Duodenal mucosa (tissue), 2 donors: Measurements from ENCODE around the gene TFAP2C.
"Not testable (repeated sequence)": the region's sequence is repeated elsewhere in the genome, so short reads cannot be mapped to it uniquely, and the experiment has no call there.

Experiments used
- H3K27ac ChIP-seq: one replicate; pipeline ENCODE4 v1.7.0; 2013; ENCODE audit warnings: low read depth, low read length
- H3K27me3 ChIP-seq, 2 donors: one replicate each; pipeline ENCODE4 v1.7.0; 2013; ENCODE audit warnings: low read length in 2 of 2, control low read depth in 1 of 2; ENCODE audit not compliant: insufficient read depth in 2 of 2, control insufficient read depth in 1 of 2
- H3K36me3 ChIP-seq, 2 donors: one replicate each; pipeline ENCODE4 v1.7.0; 2013; ENCODE audit warnings: low read length in 2 of 2, control low read depth in 1 of 2; ENCODE audit not compliant: insufficient read depth in 2 of 2, control insufficient read depth in 1 of 2
- H3K4me1 ChIP-seq, 2 donors: one replicate each; pipeline ENCODE4 v1.7.0; 2013; ENCODE audit warnings: low read length in 2 of 2, control low read depth in 1 of 2; ENCODE audit not compliant: insufficient read depth in 2 of 2, control insufficient read depth in 1 of 2
- H3K4me3 ChIP-seq, 2 donors: one replicate each; pipeline ENCODE4 v1.7.0; 2013; ENCODE audit warnings: low read length in 2 of 2, low read depth in 1 of 2
- H3K9ac ChIP-seq, 2 donors: one replicate each; pipeline ENCODE4 v1.7.0; 2013; ENCODE audit warnings: low read length in 2 of 2, low read depth in 1 of 2
- H3K9me3 ChIP-seq, 2 donors: one replicate each; pipeline ENCODE4 v1.7.0; 2013; ENCODE audit warnings: low read length in 2 of 2, control low read depth in 1 of 2; ENCODE audit not compliant: control insufficient read depth in 1 of 2

TFAP2C gene

GRCh38 chr20:56634735-56635385 lies 5.8 kb downstream of the TFAP2C start:
- Histone ChIP-seq H3K4me1 (peaks cover under 1% of the 10 kb centered on the region in 2 donors), H3K4me3 (no peak overlapping the region), H3K9me3 (no peaks in the 10 kb centered on the region), H3K36me3 (no peaks in the 10 kb centered on the region), H3K27ac (no peak overlapping the region), H3K27me3 (peaks cover 47 to 52% of the 10 kb centered on the region in 2 donors), H3K9ac (no peak overlapping the region)

- no peak overlapping the region for H3K4me3 ChIP-seq
- H3K36me3 ChIP-seq = no peaks in the 10 kb centered on the region
- H3K27me3 ChIP-seq = peaks cover 30 to 36% of the 10 kb centered on the region in 2 donors
- H3K27ac ChIP-seq = no peak overlapping the region
- H3K9ac ChIP-seq = no peak overlapping the region
- no peaks in the 10 kb centered on the region for H3K9me3 ChIP-seq
- H3K4me1 ChIP-seq = no peaks in the 10 kb centered on the region
These were observed 7.6 kb downstream of the TFAP2C start for GRCh38 chr20:56636716-56637115.

DNA sequence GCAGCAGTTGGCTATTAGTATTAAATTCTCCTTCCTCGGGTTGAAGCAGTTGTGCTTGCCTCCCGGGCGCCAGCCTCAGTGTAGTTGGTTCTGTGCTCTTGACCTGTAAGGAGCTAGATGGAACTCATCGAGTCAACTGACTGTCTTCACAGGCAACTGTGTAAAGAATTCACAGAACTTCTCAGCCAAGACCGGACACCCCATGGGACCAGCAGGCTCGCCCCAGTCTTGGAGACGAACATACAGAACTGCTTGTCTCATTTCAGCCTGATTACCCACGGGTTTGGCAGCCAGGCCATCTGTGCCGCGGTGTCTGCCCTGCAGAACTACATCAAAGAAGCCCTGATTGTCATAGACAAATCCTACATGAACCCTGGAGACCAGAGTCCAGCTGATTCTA lies 8.5 kb downstream of the TFAP2C start:
- no peaks in the 10 kb centered on the region for H3K36me3 ChIP-seq
- no peaks in the 10 kb centered on the region for H3K9me3 ChIP-seq
- H3K4me3 ChIP-seq = no peak overlapping the region
- no peaks in the 10 kb centered on the region for H3K4me1 ChIP-seq
- H3K27ac ChIP-seq = no peak overlapping the region
- H3K9ac ChIP-seq = no peak overlapping the region
- peaks cover 23 to 29% of the 10 kb centered on the region in 2 donors for H3K27me3 ChIP-seq

- Histone ChIP-seq H3K36me3 (no peaks in the 10 kb centered on the region), H3K27me3 (no peaks in the 10 kb centered on the region), H3K9me3 (no peaks in the 10 kb centered on the region), H3K27ac (no peak overlapping the region), H3K9ac (no peak overlapping the region), H3K4me1 (no peaks in the 10 kb centered on the region), H3K4me3 (no peak overlapping the region)
These were observed 17.5 kb downstream of the TFAP2C start for GRCh38 chr20:56646599-56646998.

DNA sequence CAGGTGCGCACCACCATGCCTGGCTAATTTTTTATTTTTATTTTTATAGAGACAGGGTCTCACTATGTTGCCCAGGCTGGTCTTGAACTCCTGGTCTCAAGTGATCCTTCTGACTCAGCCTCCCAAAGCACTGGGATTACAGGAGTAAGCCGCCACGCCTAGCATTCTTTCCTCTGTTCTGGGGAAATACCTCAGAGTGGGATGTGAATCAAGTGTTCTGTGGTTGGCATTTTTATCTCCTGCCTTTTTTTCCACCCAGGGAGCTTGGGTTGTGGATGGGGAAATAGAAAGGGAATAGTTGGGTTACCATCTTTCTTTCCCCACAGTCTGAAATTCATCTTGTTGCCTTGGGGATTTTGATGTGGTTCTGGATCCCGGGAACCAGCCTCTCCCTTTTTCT lies 24.1 kb downstream of the TFAP2C start:
- H3K4me3 ChIP-seq = no peak overlapping the region
- H3K9ac ChIP-seq = no peak overlapping the region
- H3K4me1 ChIP-seq = no peaks in the 10 kb centered on the region
- H3K9me3 ChIP-seq = no peaks in the 10 kb centered on the region
- no peak overlapping the region for H3K27ac ChIP-seq
- no peaks in the 10 kb centered on the region for H3K36me3 ChIP-seq
- H3K27me3 ChIP-seq = no peaks in the 10 kb centered on the region

GRCh38 chr20:56656632-56657031 lies 27.5 kb downstream of the TFAP2C start:
- Histone ChIP-seq H3K36me3 (no peaks in the 10 kb centered on the region), H3K9me3 (no peaks in the 10 kb centered on the region), H3K27ac (no peak overlapping the region), H3K27me3 (no peaks in the 10 kb centered on the region), H3K4me1 (no peaks in the 10 kb centered on the region), H3K4me3 (no peak overlapping the region), H3K9ac (no peak overlapping the region)

DNA sequence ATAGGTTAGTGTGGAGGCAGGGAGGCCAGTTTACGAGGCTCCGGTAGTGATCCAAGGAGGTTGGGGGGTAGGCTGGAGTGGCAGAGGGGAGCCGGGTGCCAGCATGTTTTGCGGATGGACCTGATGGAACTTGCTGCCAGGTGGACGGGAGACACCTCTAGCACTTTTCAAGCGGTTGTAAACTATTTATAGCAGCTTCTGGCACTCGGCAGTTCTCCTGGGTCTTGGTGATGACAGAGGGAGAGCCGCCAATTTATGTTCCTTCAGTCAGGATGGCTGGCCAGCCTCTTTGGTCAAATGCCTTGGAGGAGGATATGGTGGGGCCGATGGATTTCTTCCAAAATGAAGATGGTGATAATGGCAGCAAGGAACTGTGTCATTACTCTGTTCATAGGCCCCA lies 28.8 kb downstream of the TFAP2C start:
- Histone ChIP-seq H3K27ac (no peak overlapping the region), H3K9me3 (no peaks in the 10 kb centered on the region), H3K36me3 (no peaks in the 10 kb centered on the region), H3K4me1 (no peaks in the 10 kb centered on the region), H3K9ac (no peak overlapping the region), H3K27me3 (no peaks in the 10 kb centered on the region), H3K4me3 (no peak overlapping the region)

DNA sequence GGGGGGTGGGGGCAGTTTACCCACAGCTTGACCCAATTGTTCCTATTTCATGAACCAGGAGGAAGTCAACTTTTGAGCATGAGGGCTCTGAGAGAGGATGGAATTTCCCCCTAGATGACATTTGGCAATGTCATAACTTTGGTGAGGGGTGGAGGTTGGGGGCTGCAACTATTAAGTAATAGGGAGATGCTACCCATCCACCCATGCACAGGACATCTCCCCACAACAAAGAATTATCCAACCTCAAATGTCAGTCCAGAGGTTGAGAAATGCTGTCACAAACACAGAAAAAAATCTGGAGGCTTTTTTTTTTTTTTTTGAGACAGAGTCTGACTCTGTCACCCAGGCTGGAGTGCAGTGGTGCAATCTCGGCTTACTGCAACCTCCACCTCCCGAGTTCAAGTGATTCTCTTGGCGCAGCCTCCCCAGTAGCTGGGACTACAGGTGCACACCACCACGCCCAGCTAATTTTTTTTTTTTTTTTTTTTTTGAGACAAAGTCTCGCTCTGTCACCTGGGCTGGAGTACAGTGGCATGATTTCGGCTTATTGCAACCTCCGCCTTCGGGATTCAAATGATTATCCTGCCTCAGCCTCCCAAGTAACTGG lies 29.3 kb downstream of the TFAP2C start:
- not testable (repeated sequence) for H3K9me3 ChIP-seq, H3K27me3 ChIP-seq, H3K4me1 ChIP-seq, H3K27ac ChIP-seq, H3K36me3 ChIP-seq, H3K4me3 ChIP-seq, H3K9ac ChIP-seq

- no peak overlapping the region for H3K4me3 ChIP-seq
- no peaks in the 10 kb centered on the region for H3K9me3 ChIP-seq
- H3K27ac ChIP-seq = no peak overlapping the region
- H3K4me1 ChIP-seq = no peaks in the 10 kb centered on the region
- no peaks in the 10 kb centered on the region for H3K36me3 ChIP-seq
- no peaks in the 10 kb centered on the region for H3K27me3 ChIP-seq
- no peak overlapping the region for H3K9ac ChIP-seq
These were observed 34.6 kb downstream of the TFAP2C start for GRCh38 chr20:56663660-56664059.

DNA sequence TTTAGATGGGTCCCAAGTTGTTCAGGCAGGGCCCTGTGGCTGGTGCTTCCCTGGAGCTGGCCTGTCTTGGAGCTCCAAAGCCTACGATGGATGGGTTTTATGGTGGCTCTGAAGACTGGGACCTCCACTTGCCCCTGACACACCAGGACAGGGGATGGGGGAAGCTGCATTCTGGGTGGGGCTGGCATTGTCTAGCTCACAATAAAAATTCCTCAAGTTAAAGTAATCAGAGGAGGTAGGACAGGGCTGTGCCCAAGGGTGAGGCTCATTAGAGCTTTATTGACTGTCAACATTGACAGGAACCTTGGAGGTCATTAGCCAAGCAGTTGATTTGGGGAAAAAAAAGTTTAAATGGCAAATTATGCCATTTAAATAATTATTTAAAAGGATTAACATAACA lies 35.7 kb downstream of the TFAP2C start:
- Histone ChIP-seq H3K9me3 (no peaks in the 10 kb centered on the region), H3K27ac (no peak overlapping the region), H3K4me1 (no peaks in the 10 kb centered on the region), H3K36me3 (no peaks in the 10 kb centered on the region), H3K4me3 (no peak overlapping the region), H3K27me3 (no peaks in the 10 kb centered on the region), H3K9ac (no peak overlapping the region)
